Measurements from ENCODE around the gene BAZ2B.
A peak's percentile ranks its signal among the peaks of the same experiment; 100 is the strongest.

The BAZ2B gene

GRCh38 chr2:159396799-159397198 lies 219.5 kb downstream of the BAZ2B start:
- Histone ChIP-seq H3K27ac (ENCODE audit: insufficient read depth in 1 of 2, low read depth in 1 of 2, low read length in 2 of 2, poor library complexity in 1 of 2, severe bottlenecking in 2 of 2) (no peak overlapping the region), H3K4me3 (ENCODE audit: control insufficient read depth in 1 of 7, extremely low read depth in 1 of 7, insufficient read depth in 4 of 7, low read depth in 2 of 7, low read length in 6 of 7) (no peak overlapping the region), H3K27me3 (replicated peaks in 2 of 5; ENCODE audit: control insufficient read depth in 4 of 5, insufficient read depth in 5 of 5, low read length in 4 of 5) (no peaks in the 10 kb centered on the region), H3K9me3 (ENCODE audit: control extremely low read depth in 1 of 5, control insufficient read depth in 4 of 5, insufficient read depth in 2 of 5, low read depth in 1 of 5, low read length in 4 of 5) (no peaks in the 10 kb centered on the region), H3K4me1 (ENCODE audit: control extremely low read depth in 1 of 4, control insufficient read depth in 4 of 4, insufficient read depth in 4 of 4, low read length in 3 of 4) (no peaks in the 10 kb centered on the region), H3K36me3 (ENCODE audit: control insufficient read depth in 4 of 4, insufficient read depth in 4 of 4, low read length in 3 of 4) (peaks cover 10 to 25% (median 18%) of the 10 kb centered on the region in 4 experiments)
- no peak for DNase-seq
- POLR2A ChIA-PET, result no interaction called here
- CTCF ChIA-PET, result no interaction called here
- 100% methylated on average over 1 of the region's 1 CpG for WGBS (ENCODE audit: insufficient coverage)

GRCh38 chr2:159382447-159383028 lies 233.8 kb downstream of the BAZ2B start:
- Histone ChIP-seq H3K27me3 (replicated peaks in 2 of 5; ENCODE audit: control insufficient read depth in 4 of 5, insufficient read depth in 5 of 5, low read length in 4 of 5) (no peaks in the 10 kb centered on the region), H3K4me1 (ENCODE audit: control extremely low read depth in 1 of 4, control insufficient read depth in 4 of 4, insufficient read depth in 4 of 4, low read length in 3 of 4) (peaks cover 0 to 11% (median 6%) of the 10 kb centered on the region in 4 experiments), H3K27ac (ENCODE audit: insufficient read depth in 1 of 2, low read depth in 1 of 2, low read length in 2 of 2, poor library complexity in 1 of 2, severe bottlenecking in 2 of 2) (no peak overlapping the region), H3K4me3 (ENCODE audit: control insufficient read depth in 1 of 7, extremely low read depth in 1 of 7, insufficient read depth in 4 of 7, low read depth in 2 of 7, low read length in 6 of 7) (no peak overlapping the region), H3K36me3 (ENCODE audit: control insufficient read depth in 4 of 4, insufficient read depth in 4 of 4, low read length in 3 of 4) (peaks cover 14 to 37% (median 29%) of the 10 kb centered on the region in 4 experiments), H3K9me3 (ENCODE audit: control extremely low read depth in 1 of 5, control insufficient read depth in 4 of 5, insufficient read depth in 2 of 5, low read depth in 1 of 5, low read length in 4 of 5) (no peaks in the 10 kb centered on the region)
- ChIA-PET POLR2A (no interaction called here), CTCF (no interaction called here)
- 100% methylated on average over 1 of the region's 6 CpGs for WGBS (ENCODE audit: insufficient coverage)
- DNase-seq, result no peak

- Histone ChIP-seq H3K36me3 (ENCODE audit: control insufficient read depth in 4 of 4, insufficient read depth in 4 of 4, low read length in 3 of 4) (peaks cover 13 to 35% (median 28%) of the 10 kb centered on the region in 4 experiments), H3K27me3 (replicated peaks in 2 of 5; ENCODE audit: control insufficient read depth in 4 of 5, insufficient read depth in 5 of 5, low read length in 4 of 5) (no peaks in the 10 kb centered on the region), H3K4me1 (ENCODE audit: control extremely low read depth in 1 of 4, control insufficient read depth in 4 of 4, insufficient read depth in 4 of 4, low read length in 3 of 4) (peaks cover 0 to 11% (median 6%) of the 10 kb centered on the region in 4 experiments), H3K9me3 (ENCODE audit: control extremely low read depth in 1 of 5, control insufficient read depth in 4 of 5, insufficient read depth in 2 of 5, low read depth in 1 of 5, low read length in 4 of 5) (no peaks in the 10 kb centered on the region), H3K4me3 (ENCODE audit: control insufficient read depth in 1 of 7, extremely low read depth in 1 of 7, insufficient read depth in 4 of 7, low read depth in 2 of 7, low read length in 6 of 7) (no peak overlapping the region), H3K27ac (ENCODE audit: insufficient read depth in 1 of 2, low read depth in 1 of 2, low read length in 2 of 2, poor library complexity in 1 of 2, severe bottlenecking in 2 of 2) (no peak overlapping the region)
- ChIA-PET CTCF (no interaction called here), POLR2A (no interaction called here)
- peak in 2 of 3 donors; percentile 13 to 22 for DNase-seq
These were observed 234.8 kb downstream of the BAZ2B start for GRCh38 chr2:159381574-159381973.

GRCh38 chr2:159380685-159381239 lies 235.6 kb downstream of the BAZ2B start:
- peaks cover 0 to 11% (median 6%) of the 10 kb centered on the region in 4 experiments for H3K4me1 ChIP-seq (ENCODE audit: control extremely low read depth in 1 of 4, control insufficient read depth in 4 of 4, insufficient read depth in 4 of 4, low read length in 3 of 4)
- POLR2A ChIA-PET, result no interaction called here
- no peak overlapping the region for H3K27ac ChIP-seq (ENCODE audit: insufficient read depth in 1 of 2, low read depth in 1 of 2, low read length in 2 of 2, poor library complexity in 1 of 2, severe bottlenecking in 2 of 2)
- H3K27me3 ChIP-seq (replicated peaks in 2 of 5; ENCODE audit: control insufficient read depth in 4 of 5, insufficient read depth in 5 of 5, low read length in 4 of 5), result no peaks in the 10 kb centered on the region
- WGBS (ENCODE audit: insufficient coverage), result 100% methylated on average over 1 of the region's 1 CpG
- peaks cover 8 to 31% (median 23%) of the 10 kb centered on the region in 4 experiments for H3K36me3 ChIP-seq (ENCODE audit: control insufficient read depth in 4 of 4, insufficient read depth in 4 of 4, low read length in 3 of 4)
- no peaks in the 10 kb centered on the region for H3K9me3 ChIP-seq (ENCODE audit: control extremely low read depth in 1 of 5, control insufficient read depth in 4 of 5, insufficient read depth in 2 of 5, low read depth in 1 of 5, low read length in 4 of 5)
- CTCF ChIA-PET, result no interaction called here
- no peak for DNase-seq
- H3K4me3 ChIP-seq (ENCODE audit: control insufficient read depth in 1 of 7, extremely low read depth in 1 of 7, insufficient read depth in 4 of 7, low read depth in 2 of 7, low read length in 6 of 7), result no peak overlapping the region

- Histone ChIP-seq H3K4me3 (ENCODE audit: control insufficient read depth in 1 of 7, extremely low read depth in 1 of 7, insufficient read depth in 4 of 7, low read depth in 2 of 7, low read length in 6 of 7) (no peak overlapping the region), H3K27me3 (replicated peaks in 2 of 5; ENCODE audit: control insufficient read depth in 4 of 5, insufficient read depth in 5 of 5, low read length in 4 of 5) (no peaks in the 10 kb centered on the region), H3K27ac (ENCODE audit: insufficient read depth in 1 of 2, low read depth in 1 of 2, low read length in 2 of 2, poor library complexity in 1 of 2, severe bottlenecking in 2 of 2) (no peak overlapping the region), H3K36me3 (ENCODE audit: control insufficient read depth in 4 of 4, insufficient read depth in 4 of 4, low read length in 3 of 4) (peaks cover 3 to 26% (median 15%) of the 10 kb centered on the region in 4 experiments), H3K4me1 (ENCODE audit: control extremely low read depth in 1 of 4, control insufficient read depth in 4 of 4, insufficient read depth in 4 of 4, low read length in 3 of 4) (peaks cover 0 to 11% (median 6%) of the 10 kb centered on the region in 4 experiments), H3K9me3 (ENCODE audit: control extremely low read depth in 1 of 5, control insufficient read depth in 4 of 5, insufficient read depth in 2 of 5, low read depth in 1 of 5, low read length in 4 of 5) (no peaks in the 10 kb centered on the region)
- no peak for DNase-seq
- ChIA-PET CTCF (no interaction called here), POLR2A (interaction anchor here (0.7 kb wide), 1 partner anchor 155 kb away, joined by 3 read pairs; no protein-coding TSS in a partner anchor)
- no CpG with 5 or more reads among the region's 1 CpG for WGBS (ENCODE audit: insufficient coverage)
These were observed 237.2 kb downstream of the BAZ2B start for GRCh38 chr2:159379181-159379580.

GRCh38 chr2:159375241-159375640 lies 241.1 kb downstream of the BAZ2B start:
- ChIA-PET POLR2A (no interaction called here), CTCF (no interaction called here)
- Histone ChIP-seq H3K4me1 (ENCODE audit: control extremely low read depth in 1 of 4, control insufficient read depth in 4 of 4, insufficient read depth in 4 of 4, low read length in 3 of 4) (no peaks in the 10 kb centered on the region), H3K27ac (ENCODE audit: insufficient read depth in 1 of 2, low read depth in 1 of 2, low read length in 2 of 2, poor library complexity in 1 of 2, severe bottlenecking in 2 of 2) (no peak overlapping the region), H3K36me3 (ENCODE audit: control insufficient read depth in 4 of 4, insufficient read depth in 4 of 4, low read length in 3 of 4) (peaks cover 2 to 47% (median 12%) of the 10 kb centered on the region in 4 experiments), H3K9me3 (ENCODE audit: control extremely low read depth in 1 of 5, control insufficient read depth in 4 of 5, insufficient read depth in 2 of 5, low read depth in 1 of 5, low read length in 4 of 5) (no peaks in the 10 kb centered on the region), H3K4me3 (ENCODE audit: control insufficient read depth in 1 of 7, extremely low read depth in 1 of 7, insufficient read depth in 4 of 7, low read depth in 2 of 7, low read length in 6 of 7) (no peak overlapping the region), H3K27me3 (replicated peaks in 2 of 5; ENCODE audit: control insufficient read depth in 4 of 5, insufficient read depth in 5 of 5, low read length in 4 of 5) (no peaks in the 10 kb centered on the region)
- no peak for DNase-seq

- H3K27ac ChIP-seq (ENCODE audit: insufficient read depth in 1 of 2, low read depth in 1 of 2, low read length in 2 of 2, poor library complexity in 1 of 2, severe bottlenecking in 2 of 2), result no peak overlapping the region
- H3K9me3 ChIP-seq (ENCODE audit: control extremely low read depth in 1 of 5, control insufficient read depth in 4 of 5, insufficient read depth in 2 of 5, low read depth in 1 of 5, low read length in 4 of 5), result no peaks in the 10 kb centered on the region
- no peaks in the 10 kb centered on the region for H3K27me3 ChIP-seq (replicated peaks in 2 of 5; ENCODE audit: control insufficient read depth in 4 of 5, insufficient read depth in 5 of 5, low read length in 4 of 5)
- WGBS (ENCODE audit: insufficient coverage), result 0% methylated on average over 1 of the region's 2 CpGs
- no peak for DNase-seq
- H3K4me1 ChIP-seq (ENCODE audit: control extremely low read depth in 1 of 4, control insufficient read depth in 4 of 4, insufficient read depth in 4 of 4, low read length in 3 of 4), result no peaks in the 10 kb centered on the region
- H3K4me3 ChIP-seq (ENCODE audit: control insufficient read depth in 1 of 7, extremely low read depth in 1 of 7, insufficient read depth in 4 of 7, low read depth in 2 of 7, low read length in 6 of 7), result no peak overlapping the region
- H3K36me3 ChIP-seq (ENCODE audit: control insufficient read depth in 4 of 4, insufficient read depth in 4 of 4, low read length in 3 of 4), result peaks cover 8 to 58% (median 19%) of the 10 kb centered on the region in 4 experiments
- POLR2A ChIA-PET, result no interaction called here
- CTCF ChIA-PET, result no interaction called here
These were observed 244.8 kb downstream of the BAZ2B start for GRCh38 chr2:159371506-159371905.
